ENCODE results near the gene CPE.

DNA sequence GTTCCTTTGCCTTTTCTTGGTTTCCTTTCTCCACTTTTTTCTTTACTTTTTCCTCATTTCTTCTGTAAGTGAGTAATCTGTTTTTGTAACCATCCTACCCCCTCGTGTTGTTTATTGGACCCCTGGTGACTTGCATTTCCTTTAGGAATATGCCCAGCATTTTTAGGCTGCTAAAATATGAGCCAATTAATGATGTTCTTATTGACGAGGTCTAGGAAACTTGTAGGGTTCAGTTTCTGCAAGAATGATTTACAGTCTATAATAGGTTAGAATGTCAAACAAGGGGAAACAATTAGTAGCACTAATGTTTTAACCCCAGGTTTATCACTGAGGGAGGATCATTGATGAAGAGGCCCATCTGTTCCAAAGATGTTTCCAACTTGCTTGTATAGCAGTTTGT lies 79.0 kb downstream of the CPE start:
- TF ChIP-seq, protein P1, sequence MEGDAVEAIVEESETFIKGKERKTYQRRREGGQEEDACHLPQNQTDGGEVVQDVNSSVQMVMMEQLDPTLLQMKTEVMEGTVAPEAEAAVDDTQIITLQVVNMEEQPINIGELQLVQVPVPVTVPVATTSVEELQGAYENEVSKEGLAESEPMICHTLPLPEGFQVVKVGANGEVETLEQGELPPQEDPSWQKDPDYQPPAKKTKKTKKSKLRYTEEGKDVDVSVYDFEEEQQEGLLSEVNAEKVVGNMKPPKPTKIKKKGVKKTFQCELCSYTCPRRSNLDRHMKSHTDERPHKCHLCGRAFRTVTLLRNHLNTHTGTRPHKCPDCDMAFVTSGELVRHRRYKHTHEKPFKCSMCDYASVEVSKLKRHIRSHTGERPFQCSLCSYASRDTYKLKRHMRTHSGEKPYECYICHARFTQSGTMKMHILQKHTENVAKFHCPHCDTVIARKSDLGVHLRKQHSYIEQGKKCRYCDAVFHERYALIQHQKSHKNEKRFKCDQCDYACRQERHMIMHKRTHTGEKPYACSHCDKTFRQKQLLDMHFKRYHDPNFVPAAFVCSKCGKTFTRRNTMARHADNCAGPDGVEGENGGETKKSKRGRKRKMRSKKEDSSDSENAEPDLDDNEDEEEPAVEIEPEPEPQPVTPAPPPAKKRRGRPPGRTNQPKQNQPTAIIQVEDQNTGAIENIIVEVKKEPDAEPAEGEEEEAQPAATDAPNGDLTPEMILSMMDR (IDR thresholded peaks at IDR 0.05) = no peak
- TF ChIP-seq POLR2A (IDR thresholded peaks at IDR 0.05) (no peak), POLR2AphosphoS5 (IDR thresholded peaks at IDR 0.05) (no peak)
